ENCODE measurements around the gene CNOT6. TPM values are rescaled to one million over a fixed set of nuclear protein-coding genes. Genes with fewer than 3 reads are reported as not detected.

CNOT6 gene
- total RNA-seq, 4 donors from 2014 or later = 8.9 to 12.2 (median 11.2) TPM

DNA sequence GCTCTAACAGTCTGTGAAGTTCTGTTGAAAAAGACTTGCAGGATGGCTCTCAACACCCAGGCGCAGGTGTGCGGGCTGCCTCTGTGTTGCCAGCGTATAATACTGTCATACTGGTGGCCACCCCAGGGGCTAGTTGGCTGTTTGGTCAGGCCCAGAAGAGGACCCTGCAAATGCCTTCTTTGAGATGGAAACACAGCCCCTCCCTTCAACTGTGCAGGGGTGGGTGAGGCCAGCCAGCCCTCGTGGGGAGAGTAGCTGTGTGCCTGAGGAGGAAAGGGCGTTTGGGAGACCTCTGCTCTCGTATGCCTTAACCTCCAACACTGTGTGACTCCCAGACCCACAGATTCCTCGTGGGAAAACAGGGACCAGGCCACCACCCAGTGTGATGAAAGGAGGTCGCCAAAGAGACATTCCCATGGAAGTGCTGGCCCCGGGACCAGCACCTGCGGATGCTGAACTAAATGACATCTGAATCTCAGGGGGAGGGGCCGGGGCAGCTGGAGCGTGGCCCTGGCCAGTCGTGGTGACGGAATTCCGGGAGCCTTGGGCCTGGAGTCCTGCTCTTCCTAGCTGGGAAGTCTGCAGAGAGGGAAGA is 108.4 kb downstream of the CNOT6 start:
- WGBS, 2 donors = 64 to 75% methylated on average over 15 of the region's 15 CpGs
- no peak for TF ChIP-seq POLR2A (IDR thresholded peaks at IDR 0.05)
- TF ChIP-seq, protein P1, sequence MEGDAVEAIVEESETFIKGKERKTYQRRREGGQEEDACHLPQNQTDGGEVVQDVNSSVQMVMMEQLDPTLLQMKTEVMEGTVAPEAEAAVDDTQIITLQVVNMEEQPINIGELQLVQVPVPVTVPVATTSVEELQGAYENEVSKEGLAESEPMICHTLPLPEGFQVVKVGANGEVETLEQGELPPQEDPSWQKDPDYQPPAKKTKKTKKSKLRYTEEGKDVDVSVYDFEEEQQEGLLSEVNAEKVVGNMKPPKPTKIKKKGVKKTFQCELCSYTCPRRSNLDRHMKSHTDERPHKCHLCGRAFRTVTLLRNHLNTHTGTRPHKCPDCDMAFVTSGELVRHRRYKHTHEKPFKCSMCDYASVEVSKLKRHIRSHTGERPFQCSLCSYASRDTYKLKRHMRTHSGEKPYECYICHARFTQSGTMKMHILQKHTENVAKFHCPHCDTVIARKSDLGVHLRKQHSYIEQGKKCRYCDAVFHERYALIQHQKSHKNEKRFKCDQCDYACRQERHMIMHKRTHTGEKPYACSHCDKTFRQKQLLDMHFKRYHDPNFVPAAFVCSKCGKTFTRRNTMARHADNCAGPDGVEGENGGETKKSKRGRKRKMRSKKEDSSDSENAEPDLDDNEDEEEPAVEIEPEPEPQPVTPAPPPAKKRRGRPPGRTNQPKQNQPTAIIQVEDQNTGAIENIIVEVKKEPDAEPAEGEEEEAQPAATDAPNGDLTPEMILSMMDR (IDR thresholded peaks at IDR 0.05) = no peak
- H3K4me3 ChIP-seq (ENCODE audit: low read depth, poor library complexity, severe bottlenecking) = no peak overlapping the region
- peak in 1 of 2 donors; percentile 76 for DNase-seq (ENCODE audit: low spot score in 2 of 2)
- intact Hi-C loops (cut with DNase I; ENCODE audit: low total_unique reads) = no loop called here

DNA sequence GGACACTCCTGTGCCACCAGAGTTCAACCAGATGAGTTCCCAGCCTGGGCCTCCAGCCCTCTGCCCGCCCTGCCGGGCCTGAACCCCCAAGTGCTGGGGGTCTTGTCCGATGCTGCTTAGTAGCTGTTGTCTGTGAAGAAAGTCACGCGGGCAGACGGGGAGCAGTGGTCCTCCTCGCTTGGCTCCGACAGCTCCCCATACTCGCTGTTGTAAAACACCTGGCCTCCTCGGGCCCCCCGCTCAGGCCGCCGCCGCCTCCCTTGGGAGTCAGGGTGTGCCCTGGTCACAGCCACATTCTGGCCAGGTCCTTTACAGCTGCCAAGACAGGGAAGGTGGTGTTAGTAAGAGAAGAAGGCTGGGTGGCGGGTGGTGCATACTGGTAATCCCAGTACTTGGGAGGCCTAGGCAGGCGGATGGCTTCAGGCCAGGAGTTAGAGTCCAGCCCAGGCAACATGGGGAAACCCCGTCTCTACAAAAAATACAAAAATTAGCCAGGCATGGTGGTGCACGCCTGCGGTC is 109.0 kb downstream of the CNOT6 start:
- WGBS, 2 donors = 85 to 87% methylated on average over 19 of the region's 19 CpGs
- H3K4me3 ChIP-seq (ENCODE audit: low read depth, poor library complexity, severe bottlenecking) = no peak overlapping the region
- DNase-seq (ENCODE audit: low spot score in 2 of 2) = peak in 1 of 2 donors; percentile 79
- intact Hi-C loops (cut with DNase I; ENCODE audit: low total_unique reads) = no loop called here
- TF ChIP-seq POLR2A (IDR thresholded peaks at IDR 0.05) = no peak
- TF ChIP-seq, protein P1 (IDR thresholded peaks at IDR 0.05) = no peak

DNA sequence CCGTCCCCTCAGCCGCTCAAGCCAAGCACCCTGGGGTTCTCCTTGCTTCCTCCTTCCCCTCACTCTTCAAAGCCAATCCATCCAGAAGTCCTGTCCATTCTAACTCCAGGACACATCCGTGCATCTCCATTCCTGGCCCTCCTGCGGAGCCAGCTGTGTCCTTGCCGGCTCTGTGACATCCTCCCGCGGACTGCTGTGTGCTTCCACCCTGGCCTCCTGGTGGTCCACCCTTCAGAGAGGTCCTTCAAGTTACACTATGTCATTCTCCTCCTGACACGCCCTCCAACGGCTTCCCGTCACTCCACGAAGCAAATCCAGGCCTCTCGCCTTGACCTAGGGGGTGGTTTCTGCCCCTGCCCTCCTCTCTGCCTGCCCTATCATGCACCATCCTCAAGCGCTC is 110.1 kb downstream of the CNOT6 start:
- WGBS, 2 donors = 79 to 87% methylated on average over 13 of the region's 13 CpGs
- H3K4me3 ChIP-seq (ENCODE audit: low read depth, poor library complexity, severe bottlenecking) = no peak overlapping the region
- intact Hi-C loops (cut with DNase I; ENCODE audit: low total_unique reads) = no loop called here
- TF ChIP-seq POLR2A (IDR thresholded peaks at IDR 0.05) = no peak
- TF ChIP-seq, protein P1 (IDR thresholded peaks at IDR 0.05) = no peak
- DNase-seq (ENCODE audit: low spot score in 2 of 2) = peak in 1 of 2 donors; percentile 76

DNA sequence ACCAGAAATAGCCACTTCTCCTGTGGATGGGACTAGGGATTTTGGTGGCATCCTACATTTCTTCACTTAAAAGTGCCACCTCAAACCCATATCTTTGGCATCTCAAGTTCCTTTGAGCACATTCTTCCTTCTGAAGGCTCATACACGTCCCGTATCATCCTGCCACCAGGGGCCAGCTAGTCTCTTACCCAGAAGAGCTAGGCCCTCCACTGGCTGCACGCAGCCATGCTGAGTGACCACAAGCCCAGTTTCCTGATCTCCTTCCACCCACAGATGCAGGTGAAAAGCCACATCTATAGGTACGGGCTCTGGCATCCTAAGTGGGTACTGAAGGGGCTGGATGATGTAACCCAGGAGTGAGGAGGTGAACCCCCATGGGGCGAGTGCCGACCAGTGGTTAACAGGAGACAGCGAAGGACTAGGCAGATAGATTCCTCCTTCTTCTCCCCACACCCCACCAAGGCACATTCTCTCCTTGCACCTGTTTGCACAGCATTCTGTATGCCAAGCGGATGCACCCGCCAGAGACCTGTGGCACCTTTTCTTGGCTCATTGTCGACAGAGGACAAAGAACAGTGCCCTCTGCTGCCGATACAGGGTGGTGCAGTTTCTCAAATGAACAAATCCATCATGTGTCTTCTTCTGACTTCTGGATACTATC is 111.5 kb downstream of the CNOT6 start:
- peak in 1 of 2 donors; percentile 86 for DNase-seq (ENCODE audit: low spot score in 2 of 2)
- WGBS, 2 donors = 48 to 51% methylated on average over 11 of the region's 11 CpGs
- H3K4me3 ChIP-seq (ENCODE audit: low read depth, poor library complexity, severe bottlenecking) = no peak overlapping the region
- intact Hi-C loops (cut with DNase I; ENCODE audit: low total_unique reads) = no loop called here
- TF ChIP-seq POLR2A (IDR thresholded peaks at IDR 0.05) = no peak
- TF ChIP-seq, protein P1 (IDR thresholded peaks at IDR 0.05) = no peak

DNA sequence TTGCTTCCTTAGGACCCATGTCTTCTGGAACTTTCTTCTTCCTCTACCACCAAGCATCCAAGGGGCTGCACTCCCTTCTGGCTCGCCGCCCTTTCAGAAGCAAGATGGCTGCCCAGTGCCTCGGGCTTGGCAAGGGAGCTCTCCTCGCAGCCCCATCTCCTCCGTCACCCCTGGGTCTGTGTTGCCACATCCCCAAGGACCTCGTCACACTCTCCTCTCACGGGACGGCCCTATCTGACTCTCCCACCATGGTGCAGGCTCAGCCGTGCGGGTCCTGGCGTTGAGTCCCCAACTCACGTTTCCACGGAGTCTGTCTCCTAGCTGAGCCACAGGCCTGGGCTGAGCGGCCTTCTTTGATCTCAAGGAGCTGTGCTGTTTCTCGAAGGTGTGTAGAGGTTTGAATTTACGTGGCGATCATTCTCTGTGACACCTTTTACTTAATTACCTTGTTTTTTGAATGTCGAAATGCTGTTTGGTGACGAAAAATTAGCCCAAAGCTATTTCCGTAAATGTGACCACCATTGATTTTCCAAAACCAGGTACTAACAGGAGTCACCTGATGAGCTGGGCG is 112.1 kb downstream of the CNOT6 start:
- intact Hi-C loops (cut with DNase I; ENCODE audit: low total_unique reads) = no loop called here
- DNase-seq (ENCODE audit: low spot score in 2 of 2) = no peak
- no peak overlapping the region for H3K4me3 ChIP-seq (ENCODE audit: low read depth, poor library complexity, severe bottlenecking)
- WGBS, 2 donors = 75 to 76% methylated on average over 21 of the region's 21 CpGs
- no peak for TF ChIP-seq POLR2A (IDR thresholded peaks at IDR 0.05)
- TF ChIP-seq, protein P1 (IDR thresholded peaks at IDR 0.05) = no peak

Measured in lower leg skin (tissue), 4 donors.